HG02623 (cell line): ENCODE data around the gene PPFIBP2.
"Not testable (repeated sequence)": the region's sequence is repeated elsewhere in the genome, so short reads cannot be mapped to it uniquely, and the experiment has no call there.

Experiments
- ATAC-seq: cut with Tn5 transposase; IDR thresholded peaks from one replicate; pipeline ENCODE4 v1.9.1; 2021; ENCODE audit warnings: moderate library complexity; ENCODE audit not compliant: unreplicated experiment

The PPFIBP2 gene

DNA sequence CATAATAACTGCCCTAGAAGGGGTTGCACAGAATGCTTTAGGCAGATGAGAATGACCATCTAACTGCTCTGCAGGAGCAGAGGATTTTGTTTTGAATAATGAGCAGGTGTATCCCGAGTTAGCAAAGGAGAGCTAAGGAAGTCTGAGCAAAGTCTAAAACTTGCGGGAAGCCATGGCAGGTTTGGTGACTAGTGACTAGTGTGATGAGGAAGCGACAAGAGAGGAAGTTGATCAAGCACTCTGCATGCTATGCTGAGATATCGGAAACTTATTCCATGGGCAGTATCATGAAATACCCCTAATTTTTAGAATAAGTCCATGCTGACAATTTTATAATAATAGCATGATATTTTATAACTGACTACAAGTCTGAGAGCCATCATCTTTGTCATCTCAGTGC lies 15.6 kb upstream of the PPFIBP2 start:
- ATAC-seq, result no peak

DNA sequence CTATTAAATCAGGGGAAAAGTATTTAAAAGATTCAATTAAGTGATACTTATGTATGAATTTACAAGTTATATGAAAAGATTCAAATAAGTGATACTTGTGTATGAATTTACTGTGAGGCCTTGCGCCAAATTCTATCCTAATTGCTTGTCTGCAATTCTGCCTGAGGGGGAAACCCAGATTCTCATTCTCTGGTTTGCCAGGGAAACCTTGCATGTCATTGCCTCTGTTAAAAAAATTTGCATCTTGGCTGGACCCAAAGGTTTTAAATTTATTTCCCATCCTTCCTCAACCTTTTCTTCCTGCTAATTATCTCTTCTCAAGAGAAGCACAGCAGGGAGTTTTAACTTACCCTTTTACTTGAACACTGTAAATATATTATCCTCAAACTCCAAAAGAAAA lies 14.7 kb upstream of the PPFIBP2 start:
- no peak for ATAC-seq

DNA sequence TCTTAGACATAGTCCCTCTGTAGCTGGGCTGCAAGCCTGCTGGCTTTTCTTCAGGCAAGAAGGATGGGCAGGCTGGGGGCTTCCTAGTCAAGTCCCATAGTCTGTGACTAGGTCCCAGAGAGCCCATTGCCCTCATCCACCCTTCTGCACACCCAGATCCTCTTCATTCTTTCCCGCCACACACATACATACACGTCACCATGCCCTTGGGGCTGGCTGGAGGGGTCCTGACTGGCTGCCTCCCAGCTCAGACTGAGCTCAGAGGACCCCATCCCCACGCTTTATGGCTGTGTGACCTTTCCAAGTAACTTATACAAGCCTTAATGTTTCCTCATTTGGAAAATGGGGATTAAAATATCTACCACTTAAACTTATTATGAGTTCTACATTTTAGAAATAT lies 13.5 kb upstream of the PPFIBP2 start:
- no peak for ATAC-seq

DNA sequence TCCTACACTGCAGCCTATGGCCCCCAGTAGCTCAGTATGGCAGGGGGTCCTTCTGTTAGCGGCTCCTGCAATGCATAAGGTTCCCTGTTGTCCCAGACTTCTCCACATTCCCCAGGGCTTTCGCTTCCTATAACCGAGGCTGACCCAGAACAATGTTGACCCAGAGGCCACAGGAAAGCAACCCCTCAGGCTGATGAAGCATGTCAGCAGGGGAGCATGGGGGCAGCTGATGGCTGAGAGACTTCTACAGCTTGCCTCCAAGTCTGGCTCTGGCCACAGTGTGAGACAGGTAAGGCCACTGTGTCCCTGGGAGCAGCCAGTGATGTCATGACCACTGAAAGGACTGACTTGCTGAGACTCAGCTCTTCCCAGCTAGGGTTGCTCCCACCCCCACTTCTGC lies 12.5 kb upstream of the PPFIBP2 start:
- no peak for ATAC-seq

DNA sequence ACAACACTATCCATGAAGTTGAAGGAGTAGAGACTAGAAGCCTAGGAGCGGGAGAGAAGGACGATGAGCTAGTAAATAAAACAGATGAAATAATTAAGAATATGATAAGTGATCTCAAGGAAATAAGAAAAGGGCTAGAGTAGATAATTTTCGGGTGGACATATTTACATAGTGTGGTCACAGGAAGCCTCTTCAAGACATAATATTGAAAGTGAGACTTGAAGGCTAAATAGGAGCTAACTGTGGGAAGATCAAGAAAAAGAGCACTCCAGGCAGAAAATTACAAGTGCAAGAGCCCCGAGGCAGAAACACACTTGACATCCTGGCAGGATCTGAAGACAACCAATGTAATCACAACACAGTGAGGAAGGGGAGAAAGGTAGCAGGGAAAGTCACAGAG lies 11.9 kb upstream of the PPFIBP2 start:
- peak; percentile 49 for ATAC-seq

DNA sequence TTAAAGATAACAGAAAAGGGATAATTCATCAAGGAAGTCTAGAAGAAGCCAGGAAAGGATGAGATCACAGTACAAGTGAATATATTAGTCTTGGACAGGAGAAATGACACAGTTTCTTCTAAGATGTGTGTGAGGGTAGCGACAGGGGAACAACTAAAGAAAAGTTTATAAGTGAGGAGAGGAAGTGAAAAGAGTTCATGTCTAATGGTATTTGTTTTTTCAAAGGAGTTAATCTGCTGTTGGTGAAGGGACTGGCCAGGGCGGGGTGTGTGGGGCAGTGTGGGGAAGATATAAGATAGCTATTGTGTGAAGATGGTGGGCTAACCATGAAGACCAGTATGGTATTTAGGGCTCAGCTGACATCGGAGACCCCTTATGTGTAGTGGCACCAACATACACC lies 7.6 kb upstream of the PPFIBP2 start:
- no peak for ATAC-seq

DNA sequence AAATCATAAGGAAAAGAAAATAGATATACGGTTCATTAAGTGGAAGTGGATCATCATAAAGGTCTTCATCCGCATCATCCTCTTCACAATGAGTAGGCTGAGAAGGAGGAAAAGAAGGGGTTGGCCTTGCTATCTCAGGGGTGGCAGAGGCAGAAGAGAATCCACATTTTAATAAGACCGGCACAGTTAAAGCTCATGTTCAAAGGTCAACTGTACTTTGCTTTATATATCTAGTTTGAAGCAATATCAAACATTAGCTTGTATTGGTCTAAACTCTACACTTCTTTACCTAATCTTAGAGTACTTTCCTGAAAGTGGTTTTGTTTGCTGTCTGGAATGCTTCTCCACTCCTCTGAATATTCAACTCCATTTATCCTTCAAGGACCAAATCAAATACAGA lies 5.7 kb upstream of the PPFIBP2 start:
- ATAC-seq, result no peak

DNA sequence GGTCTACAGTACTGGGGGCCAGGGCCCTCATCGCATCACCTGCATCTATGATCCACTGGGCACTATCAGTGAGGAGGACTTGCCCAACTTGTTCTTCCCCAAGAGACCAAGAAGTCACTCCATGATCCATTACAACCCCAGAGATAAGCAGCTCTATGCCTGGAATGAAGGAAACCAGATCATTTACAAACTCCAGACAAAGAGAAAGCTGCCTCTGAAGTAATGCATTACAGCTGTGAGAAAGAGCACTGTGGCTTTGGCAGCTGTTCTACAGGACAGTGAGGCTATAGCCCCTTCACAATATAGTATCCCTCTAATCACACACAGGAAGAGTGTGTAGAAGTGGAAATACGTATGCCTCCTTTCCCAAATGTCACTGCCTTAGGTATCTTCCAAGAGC lies 3.8 kb upstream of the PPFIBP2 start:
- no peak for ATAC-seq

DNA sequence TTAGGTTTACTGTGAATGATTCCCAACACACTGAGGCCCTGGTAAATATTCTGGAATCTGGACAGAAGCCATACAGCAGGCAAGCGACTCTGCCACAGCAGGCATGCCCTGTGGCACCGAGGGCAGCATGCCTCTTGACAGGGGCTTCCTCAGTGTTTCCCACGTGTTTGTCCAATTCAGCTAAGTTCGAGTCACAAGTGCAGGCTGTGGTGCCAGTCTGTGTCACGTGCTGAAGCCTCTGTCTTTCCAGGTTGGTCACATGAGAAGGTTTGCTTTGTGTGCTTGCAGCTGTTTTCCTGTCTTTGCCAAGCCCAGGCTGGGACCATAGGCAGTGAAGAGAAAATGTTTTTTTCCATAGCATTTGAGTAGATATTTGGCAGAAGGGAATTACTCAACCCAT lies 2.4 kb upstream of the PPFIBP2 start:
- ATAC-seq, result no peak

DNA sequence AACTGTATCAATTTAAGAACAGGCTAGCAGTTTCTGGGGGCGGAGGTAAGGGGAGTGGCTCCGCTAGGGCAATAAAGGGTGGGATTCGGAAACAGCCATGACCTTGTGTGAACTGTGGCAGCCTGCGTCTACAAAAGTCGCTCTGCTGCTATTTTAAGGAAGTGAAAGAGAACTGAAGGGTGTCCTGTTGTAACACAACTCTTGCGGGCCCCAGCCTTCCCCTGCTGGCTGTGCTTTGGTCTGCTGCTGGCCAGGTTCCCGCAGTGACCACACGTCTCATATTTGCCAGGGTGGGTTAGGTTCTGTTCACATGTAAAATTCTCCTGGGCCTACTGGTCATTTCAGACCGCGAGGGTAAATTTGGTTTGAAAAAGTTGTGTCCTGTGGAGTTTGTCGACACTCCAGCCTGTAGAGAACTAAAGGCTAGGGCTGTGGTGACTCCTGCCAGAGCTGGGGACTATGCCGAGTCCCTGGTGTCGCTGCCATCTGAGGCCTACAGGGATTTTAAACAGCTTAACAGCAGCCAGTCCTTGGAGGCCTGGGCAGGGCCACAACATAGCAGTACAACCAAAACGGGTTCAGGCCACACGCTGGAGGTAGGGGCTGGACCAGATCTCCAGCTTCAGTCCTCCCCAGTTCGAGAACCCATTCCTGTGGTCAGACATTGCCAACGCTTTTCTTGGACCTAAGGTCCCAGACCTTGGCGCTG lies 1.1 kb upstream of the PPFIBP2 start:
- ATAC-seq, result peak; percentile 55

DNA sequence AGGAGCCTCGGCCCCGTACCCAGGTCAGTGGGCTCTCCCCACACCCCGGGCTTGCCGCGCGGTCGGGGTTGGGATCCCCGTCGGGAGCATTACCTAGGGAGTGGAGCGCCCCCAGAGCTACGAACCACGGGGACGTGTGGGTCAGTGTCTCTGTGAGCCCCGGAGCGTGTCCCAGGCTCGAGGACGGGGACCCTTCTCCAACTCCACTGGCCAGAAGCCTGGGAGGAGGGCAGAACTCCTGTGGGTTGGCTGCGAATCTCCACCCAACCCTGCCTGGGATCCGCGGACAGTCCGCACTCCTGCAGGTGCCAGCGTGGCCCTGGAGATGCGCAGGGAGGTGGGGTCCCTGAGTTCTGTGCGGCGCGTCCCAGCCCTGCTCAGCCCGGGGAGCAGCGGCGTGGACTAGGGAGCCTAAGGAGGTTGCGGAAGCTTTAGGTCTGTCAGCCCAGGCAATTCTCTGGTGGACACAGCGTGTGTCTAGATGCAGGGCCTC lies 346 bp downstream of the PPFIBP2 start:
- peak; percentile 6 for ATAC-seq

DNA sequence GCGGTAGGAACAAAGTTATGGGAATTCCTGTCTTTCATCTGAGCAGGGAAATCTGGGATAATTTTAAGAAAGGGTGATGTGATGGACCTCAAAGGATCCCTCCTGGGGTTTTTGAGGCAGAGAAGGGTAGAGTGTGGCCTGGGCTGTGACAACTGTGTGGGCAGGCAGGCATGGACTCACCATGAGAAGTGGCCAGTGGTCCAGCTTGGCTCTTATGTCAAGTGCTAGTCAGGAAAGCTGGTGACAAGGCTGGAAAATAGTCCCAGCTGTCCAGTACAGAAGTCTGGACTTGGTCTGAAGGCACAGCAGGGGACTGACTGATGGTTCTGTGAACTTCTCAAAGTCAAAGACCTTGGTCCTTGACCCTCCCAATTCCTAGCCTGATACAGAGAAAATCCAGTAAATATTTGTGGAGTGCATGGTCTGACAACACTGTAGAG lies 1.7 kb downstream of the PPFIBP2 start:
- ATAC-seq, result no peak

DNA sequence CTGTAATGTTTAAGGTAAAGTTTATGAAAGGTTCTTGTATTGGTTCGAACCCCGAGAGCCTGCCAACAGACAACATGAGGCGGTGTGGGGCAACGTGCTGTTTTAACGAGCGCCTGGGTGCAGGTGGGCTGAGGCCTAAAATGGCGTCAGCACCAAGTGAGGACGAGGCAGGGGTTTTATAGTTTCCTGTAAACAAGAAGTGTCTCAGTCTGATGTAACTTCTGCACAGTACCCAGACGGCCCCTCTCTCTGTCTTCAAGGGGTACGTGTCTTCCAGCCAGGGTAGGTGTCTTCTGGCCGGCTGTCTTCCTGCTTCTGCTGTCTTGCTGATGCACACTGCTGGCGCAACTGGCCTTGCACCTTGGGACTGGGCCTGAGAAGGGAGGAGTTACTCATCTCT lies 2.7 kb downstream of the PPFIBP2 start:
- no peak for ATAC-seq

DNA sequence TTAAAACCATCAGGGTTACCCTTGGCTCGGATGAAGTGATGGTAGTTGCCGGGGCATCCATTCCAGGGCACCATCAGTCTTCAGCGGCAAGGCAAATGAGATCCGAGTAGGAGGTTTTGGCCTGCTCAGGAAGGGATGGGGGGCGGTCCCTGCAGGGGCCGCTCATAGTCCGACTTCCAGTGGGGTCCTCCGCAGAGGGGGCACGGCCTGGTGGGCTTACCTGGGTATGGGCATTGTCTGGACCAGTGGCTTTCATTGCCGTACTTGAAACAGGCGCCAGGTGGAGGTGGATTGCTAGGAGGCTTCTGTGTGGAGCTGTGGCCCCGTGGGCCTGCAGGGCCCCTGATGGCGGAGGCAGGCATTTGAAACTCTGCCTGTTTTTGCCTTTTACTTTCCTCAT lies 3.9 kb downstream of the PPFIBP2 start:
- not testable (repeated sequence) for ATAC-seq

DNA sequence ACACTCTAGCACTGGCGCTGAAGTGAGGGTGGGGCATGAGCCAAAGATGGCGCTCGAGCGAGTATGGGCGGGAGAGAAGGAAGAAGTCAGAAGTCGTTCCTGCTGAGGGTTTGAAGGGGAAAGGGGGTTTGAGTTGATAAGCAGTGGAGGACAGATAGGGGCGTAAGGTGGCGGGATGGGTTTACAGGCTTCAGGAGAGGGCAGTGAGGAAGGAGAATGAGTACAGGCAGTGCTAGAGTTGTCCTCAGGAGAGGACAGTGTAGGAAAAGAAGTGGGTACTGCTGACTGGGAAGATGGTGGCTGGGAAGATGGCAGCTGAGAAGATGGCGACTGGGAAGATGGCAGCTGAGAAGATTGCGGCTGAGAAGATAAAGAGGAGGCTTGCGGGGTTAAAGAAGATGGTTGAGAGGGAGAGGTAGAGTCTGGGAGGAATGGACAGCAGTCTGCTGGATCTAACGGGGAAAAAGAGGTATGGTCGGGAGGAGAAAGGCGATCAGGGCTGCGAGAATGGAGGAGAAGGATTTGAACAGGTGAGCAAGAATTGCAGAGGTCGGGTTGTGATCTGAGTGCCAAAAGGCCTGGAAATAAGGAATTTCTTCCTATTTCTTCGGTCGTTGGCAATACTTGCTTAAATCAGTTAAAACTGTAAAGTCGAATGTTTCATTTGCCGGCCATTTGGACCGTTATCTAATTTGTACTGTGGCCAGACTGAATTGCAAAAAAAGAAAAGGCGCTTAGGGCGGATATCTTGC lies 5.2 kb downstream of the PPFIBP2 start:
- ATAC-seq, result no peak

DNA sequence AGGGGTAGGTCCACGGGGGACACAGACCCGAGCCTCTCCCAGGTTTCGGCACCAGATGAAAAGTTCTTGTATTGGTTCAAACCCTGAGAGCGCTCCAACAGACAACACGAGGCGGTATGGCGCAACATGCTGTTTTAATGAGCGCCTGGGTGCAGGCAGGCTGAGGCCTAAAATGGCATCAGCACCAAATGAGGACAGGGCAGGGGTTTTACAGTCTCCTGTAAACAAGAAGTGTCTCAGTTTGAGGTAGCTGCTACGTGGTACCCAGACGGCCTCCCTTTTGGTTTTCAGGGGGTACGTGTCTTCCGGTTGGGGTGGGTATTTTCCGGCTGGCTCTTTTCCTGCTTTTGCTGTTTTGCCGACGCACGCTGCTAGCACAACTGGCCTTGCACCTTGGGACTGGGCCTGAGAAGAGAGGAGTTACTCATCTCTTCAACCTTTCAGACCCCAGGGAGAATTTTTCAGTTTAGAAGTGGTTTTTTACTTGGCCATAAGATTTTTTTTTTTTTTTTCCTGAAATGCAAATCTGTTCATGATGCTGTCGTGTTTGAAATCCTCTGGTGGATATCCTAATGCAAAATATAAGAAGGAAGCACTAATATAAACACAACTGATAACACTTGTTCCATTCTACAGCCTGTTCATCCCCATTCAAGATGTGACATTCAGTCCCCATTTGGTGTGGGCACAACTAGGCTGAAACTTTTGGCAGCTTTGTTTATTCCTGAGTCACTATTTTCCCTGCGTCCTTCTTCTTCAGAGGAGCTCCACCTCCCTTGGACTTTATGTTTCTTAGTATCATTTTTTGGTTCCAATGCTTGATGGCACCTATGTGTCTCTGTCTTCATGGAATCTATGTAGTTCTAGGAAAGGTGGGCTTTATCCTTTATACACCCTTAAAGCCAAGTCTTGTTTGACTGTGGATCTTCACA lies 6.5 kb downstream of the PPFIBP2 start:
- peak; percentile 54 for ATAC-seq

DNA sequence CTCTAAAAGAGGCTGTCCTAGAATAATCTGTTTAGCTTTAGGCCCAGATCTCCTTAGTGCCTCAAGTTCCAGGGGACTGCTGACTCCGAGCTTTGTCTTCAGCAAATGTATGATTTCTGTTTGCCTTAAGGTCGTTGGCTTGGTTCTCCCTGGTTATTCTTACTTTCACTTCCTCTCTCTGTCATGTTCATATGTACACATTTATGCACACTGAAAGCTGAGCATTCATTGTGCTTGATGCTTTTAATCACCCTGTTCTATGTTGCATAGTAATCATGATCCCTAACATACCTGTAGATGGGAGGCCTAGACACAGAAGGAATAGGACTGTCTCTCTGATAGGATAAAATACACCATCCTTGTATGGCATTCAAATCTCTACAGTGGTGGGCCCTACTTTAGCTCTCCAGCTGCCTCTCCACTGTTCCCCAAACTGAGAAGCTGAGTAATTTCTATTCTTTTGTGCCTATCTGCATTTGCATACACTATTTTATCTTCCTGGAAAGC lies 7.2 kb downstream of the PPFIBP2 start:
- ATAC-seq, result peak; percentile 77

DNA sequence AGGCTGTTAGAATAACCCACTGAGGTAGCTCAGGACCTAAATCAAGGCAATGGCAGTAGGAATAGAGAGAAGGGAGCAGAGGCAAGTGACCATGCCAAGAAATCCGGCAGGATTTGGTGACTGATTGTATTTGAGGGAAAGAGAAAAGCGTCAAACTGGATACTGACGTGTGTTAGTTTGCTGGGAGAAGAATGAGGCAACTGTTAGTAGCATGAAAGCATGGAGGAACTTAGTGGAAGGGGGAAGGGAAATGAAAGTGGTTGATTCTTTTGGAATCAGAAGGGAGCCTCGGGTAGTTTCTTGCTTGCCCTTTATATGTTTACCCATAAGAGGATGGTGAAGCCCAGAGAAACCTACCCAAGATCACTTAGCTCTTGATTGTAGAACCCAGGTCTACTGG lies 8.3 kb downstream of the PPFIBP2 start:
- no peak for ATAC-seq

DNA sequence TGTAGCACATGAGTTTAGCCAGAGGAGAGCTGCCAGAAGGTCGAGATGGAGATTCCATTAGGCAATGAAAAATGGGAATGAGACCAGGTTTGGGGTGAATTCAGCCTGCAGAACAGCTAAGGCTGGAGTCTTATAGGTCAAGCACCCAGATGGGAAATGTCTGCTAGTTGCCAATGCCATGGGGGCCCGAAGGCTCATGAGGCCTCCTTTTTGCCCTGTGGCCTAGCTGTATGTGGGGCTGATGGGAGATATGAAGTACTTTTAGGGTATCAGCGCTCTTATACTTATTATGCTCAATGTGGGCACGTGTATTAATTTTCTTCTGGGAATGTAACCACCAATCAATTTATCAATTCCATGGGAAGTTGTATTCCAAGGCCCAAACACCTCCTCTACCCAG lies 8.7 kb downstream of the PPFIBP2 start:
- ATAC-seq, result no peak

DNA sequence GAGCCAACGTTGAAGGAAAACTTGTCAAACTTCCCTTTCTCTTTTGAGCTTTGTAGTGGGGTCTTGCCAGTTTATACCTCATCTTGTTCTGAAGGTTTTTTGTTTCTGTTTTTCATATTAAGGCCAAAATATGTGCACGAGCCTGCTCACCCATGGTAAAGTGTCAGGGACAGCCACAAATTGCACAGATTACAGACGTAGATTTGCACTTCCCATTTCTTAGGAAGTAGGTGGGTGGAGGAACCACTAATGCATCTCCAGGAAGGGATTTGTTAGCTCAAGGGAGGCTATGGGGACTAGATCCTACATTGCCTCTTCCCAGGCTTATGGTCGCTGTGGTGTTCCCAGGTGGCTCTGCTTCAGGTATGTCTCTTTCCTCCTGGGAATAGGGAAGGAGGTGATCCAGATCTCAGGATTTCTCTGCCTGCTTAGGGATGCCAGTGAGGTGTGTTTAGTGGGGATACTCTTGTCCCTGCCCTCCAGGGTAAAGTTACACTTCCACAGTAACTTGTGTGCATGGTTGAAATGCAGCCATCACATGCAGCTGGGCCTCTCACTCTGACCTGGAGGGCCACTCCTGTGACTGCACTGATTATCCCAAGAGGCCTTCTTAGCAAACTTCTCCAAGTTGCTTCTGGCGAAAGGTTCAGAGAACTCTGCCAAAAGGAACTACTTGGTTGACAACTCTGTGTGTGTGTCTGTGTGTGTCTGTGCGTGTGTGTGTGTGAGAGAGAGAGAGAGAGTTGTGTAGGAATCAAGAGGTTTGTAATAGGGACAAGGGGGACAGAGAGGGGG lies 9.8 kb downstream of the PPFIBP2 start:
- ATAC-seq, result no peak
